K562 (cell line): Measurements from ENCODE around the gene TNF. TPM values are rescaled to one million over a fixed set of nuclear protein-coding genes. Genes with fewer than 3 reads are reported as not detected.

Experiments used
- BRD4 ChIP-seq: fragments of 200-600 bp; sonication (generic); IDR thresholded peaks from 2 replicates; pipeline ENCODE4 v1.6.1; 2017; ENCODE audit warnings: inconsistent platforms
- CBX1 ChIP-seq: sonication (generic); IDR thresholded peaks from 2 replicates; pipeline ENCODE4 v1.6.1; 2016; ENCODE audit warnings: antibody characterized with exemption, low read depth, mild to moderate bottlenecking
- CCAR2 ChIP-seq: fragments of 200-400 bp; formaldehyde crosslinking; IDR thresholded peaks from 2 replicates; pipeline ENCODE4 v1.6.1; 2017; ENCODE audit warnings: mild to moderate bottlenecking, low read depth, low read length
- DIDO1 ChIP-seq: fragments of 450-650 bp; IDR thresholded peaks from 2 replicates; pipeline ENCODE4 v1.6.1; 2016; ENCODE audit warnings: low read depth, missing biosample characterization, missing genetic modification characterization
- ELF4 ChIP-seq: fragments of 450-650 bp; formaldehyde crosslinking; IDR thresholded peaks from 2 replicates; pipeline ENCODE4 v1.4.0; 2022; ENCODE audit warnings: missing genetic modification characterization
- ETS1 ChIP-seq: conservative IDR thresholded peaks from 2 replicates; pipeline ENCODE4 v1.6.1; 2011; ENCODE audit warnings: low read depth, mild to moderate bottlenecking, low read length; ENCODE audit not compliant: control insufficient read depth
- HEY1 ChIP-seq: fragments of 250-450 bp; sonication (Bioruptor Pico); IDR thresholded peaks from 2 replicates; pipeline ENCODE4 v1.5.0; 2020; ENCODE audit warnings: mild to moderate bottlenecking, moderate library complexity, borderline replicate concordance
- HLTF ChIP-seq: fragments of 450-650 bp; IDR thresholded peaks from 2 replicates; pipeline ENCODE4 v1.6.1; 2016
- KLF1 ChIP-seq: fragments of 450-650 bp; IDR thresholded peaks from 2 replicates; pipeline ENCODE4 v1.6.1; 2016; ENCODE audit warnings: missing genetic modification characterization, missing compliant biosample characterization
- POLR2B ChIP-seq: fragments of 450-650 bp; IDR thresholded peaks from 2 replicates; pipeline ENCODE4 v1.6.1; 2018; ENCODE audit warnings: low read depth; ENCODE audit not compliant: partially characterized antibody
- THAP12 ChIP-seq: fragments of 250-450 bp; sonication (Bioruptor Pico); IDR thresholded peaks from 2 replicates; pipeline ENCODE4 v1.9.0; 2021; ENCODE audit warnings: mild to moderate bottlenecking, inconsistent platforms
- ZBTB26 ChIP-seq: fragments of 450-650 bp; formaldehyde crosslinking; IDR thresholded peaks from 2 replicates; pipeline ENCODE4 v1.4.0; 2022; ENCODE audit warnings: missing genetic modification characterization
- ZHX1 ChIP-seq: fragments of 150-350 bp; conservative IDR thresholded peaks from 2 replicates; pipeline ENCODE4 v1.6.1; 2014; ENCODE audit warnings: low read length
- ZNF175 ChIP-seq: fragments of 200-800 bp; sonication (Bioruptor generic); IDR thresholded peaks from 2 replicates; pipeline ENCODE4 v1.6.1; 2016; ENCODE audit warnings: low read depth, mild to moderate bottlenecking, missing genetic modification characterization, missing compliant biosample characterization
- polyA plus RNA-seq, 8 experiments: library from polyadenylated mRNA; depleted of rRNA in 4 of 8; stranded (reverse) in 5 of 8; unstranded in 3 of 8; fragments of >200 nt; fragmentation: Nextera tagmentation in 2 of 8; fragmentation: Illumina TruSeq in 1 of 8; extraction: Ambion mirVana in 2 of 8; extraction: Trizol in 1 of 8; gene quantifications; 2 replicates each; pipeline versions ENCODE4 v1.2.1 to v1.2.3, GENCODE V29; 2011 to 2014; ENCODE audit warnings: inconsistent platforms in 1 of 8, missing spikeins in 1 of 8
- total RNA-seq, 7 experiments: library from RNA; depleted of rRNA in 6 of 7; stranded (reverse); fragments of >200 nt in 6 of 7; fragmentation: Illumina TruSeq in 2 of 7; extraction: Trizol in 2 of 7; gene quantifications; 2 replicates each; pipeline versions ENCODE4 v1.2.1 to v1.2.3, GENCODE V29; 2011 to 2021; ENCODE audit warnings: low replicate concordance in 1 of 7

TNF gene
- total and polyA plus RNA-seq, 9 of the 15 experiments (the other 6 are each of a cell fraction or from before 2014, with no cell fraction given), result 0.08 to 0.40 TPM; not detected in 7

GRCh38 chr6:31621320-31621939, 46.1 kb downstream of the TNF start (continued):
- TF ChIP-seq DIDO1, result no peak
- no peak for TF ChIP-seq ZHX1
- TF ChIP-seq ZNF175 (CRISPR knock-in tag), result 0 out of 2 replicates have a peak, but pooled peaks have one; percentile 15
- no peak for TF ChIP-seq CBX1
- TF ChIP-seq CCAR2, result no peak
- no peak for TF ChIP-seq ETS1
- TF ChIP-seq POLR2B, result no peak
- TF ChIP-seq HLTF, result peak; percentile 84
- TF ChIP-seq THAP12, result no peak
- TF ChIP-seq ZBTB26 (CRISPR knock-in tag), result 0 out of 2 replicates have a peak, but pooled peaks have one; percentile 18
- TF ChIP-seq ELF4 (CRISPR knock-in tag), result peak; percentile 66; the same call in 1 of the 2 replicates
- no peak for TF ChIP-seq KLF1 (tag)
- peak; percentile 96; the same call in 1 of the 2 replicates for TF ChIP-seq BRD4
- no peak for TF ChIP-seq HEY1 (CRISPR knock-in tag)
